BJ (cell line): ENCODE results near the gene OR13G1. TPM values are rescaled to one million over a fixed set of nuclear protein-coding genes. Genes with fewer than 3 reads are reported as not detected.
A peak's percentile ranks its signal among the peaks of the same experiment; 100 is the strongest.

ENCODE experiments used
- CTCF ChIA-PET: fragments of 350-600 bp; formaldehyde crosslinking; extraction: SDS; loops from one replicate; lab custom pipeline; 2021; ENCODE audit warnings: antibody characterized with exemption, inconsistent platforms; lab: Yijun Ruan, JAX
- POLR2A ChIA-PET: fragments of 300-600 bp; sonication (Branson Sonifier 250); formaldehyde crosslinking; extraction: SDS; loops from one replicate; lab custom pipeline; 2021; ENCODE audit warnings: antibody characterized with exemption; lab: Charles Lee
- DNase-seq: peaks from one replicate; pipeline ENCODE4 v3.0.0-alpha.2; 2011; ENCODE audit warnings: low read depth
- H3K27me3 ChIP-seq: 2 replicates; pipeline ENCODE4 v1.6.0; 2011; ENCODE audit warnings: low read length; ENCODE audit not compliant: control insufficient read depth, insufficient read depth
- H3K36me3 ChIP-seq: 2 replicates; pipeline ENCODE4 v1.5.1; 2011; ENCODE audit warnings: low read length; ENCODE audit not compliant: control insufficient read depth, insufficient read depth
- H3K4me3 ChIP-seq: 2 replicates; pipeline ENCODE4 v1.5.1; 2011; ENCODE audit warnings: low read depth, mild to moderate bottlenecking, control low read depth, low read length
- polyA plus RNA-seq: library from polyadenylated mRNA; depleted of rRNA; stranded (reverse); fragments of >200 nt; gene quantifications from 2 replicates; pipeline ENCODE4 v1.2.3, GENCODE V29; 2011
- TF ChIP-seq, protein P1 (sequence below): IDR thresholded peaks from 2 replicates; pipeline ENCODE4 v1.5.1; 2011; ENCODE audit warnings: low read depth, mild to moderate bottlenecking, control low read depth, inconsistent platforms, low read length, moderate library complexity; ENCODE audit not compliant: insufficient read depth

OR13G1 gene
- polyA plus RNA-seq, 1 experiment, result not detected

- no peak for DNase-seq
- TF ChIP-seq, protein P1, sequence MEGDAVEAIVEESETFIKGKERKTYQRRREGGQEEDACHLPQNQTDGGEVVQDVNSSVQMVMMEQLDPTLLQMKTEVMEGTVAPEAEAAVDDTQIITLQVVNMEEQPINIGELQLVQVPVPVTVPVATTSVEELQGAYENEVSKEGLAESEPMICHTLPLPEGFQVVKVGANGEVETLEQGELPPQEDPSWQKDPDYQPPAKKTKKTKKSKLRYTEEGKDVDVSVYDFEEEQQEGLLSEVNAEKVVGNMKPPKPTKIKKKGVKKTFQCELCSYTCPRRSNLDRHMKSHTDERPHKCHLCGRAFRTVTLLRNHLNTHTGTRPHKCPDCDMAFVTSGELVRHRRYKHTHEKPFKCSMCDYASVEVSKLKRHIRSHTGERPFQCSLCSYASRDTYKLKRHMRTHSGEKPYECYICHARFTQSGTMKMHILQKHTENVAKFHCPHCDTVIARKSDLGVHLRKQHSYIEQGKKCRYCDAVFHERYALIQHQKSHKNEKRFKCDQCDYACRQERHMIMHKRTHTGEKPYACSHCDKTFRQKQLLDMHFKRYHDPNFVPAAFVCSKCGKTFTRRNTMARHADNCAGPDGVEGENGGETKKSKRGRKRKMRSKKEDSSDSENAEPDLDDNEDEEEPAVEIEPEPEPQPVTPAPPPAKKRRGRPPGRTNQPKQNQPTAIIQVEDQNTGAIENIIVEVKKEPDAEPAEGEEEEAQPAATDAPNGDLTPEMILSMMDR, result peak; percentile 35
- ChIA-PET CTCF (interaction anchor here (1.2 kb wide), 1 partner anchor 22 kb away, joined by 3 read pairs; no protein-coding TSS in a partner anchor), POLR2A (no interaction called here)
- H3K27me3 ChIP-seq, result no peaks in the 10 kb centered on the region
- no peaks in the 10 kb centered on the region for H3K36me3 ChIP-seq
- H3K4me3 ChIP-seq, result no peak overlapping the region
These were observed 1.9 kb upstream of the OR13G1 start for GRCh38 chr1:247681288-247681897.

GRCh38 chr1:247680171-247680570 lies 632 bp upstream of the OR13G1 start:
- H3K27me3 ChIP-seq, result no peaks in the 10 kb centered on the region
- CTCF ChIA-PET, result interaction anchor here (0.8 to 1.2 kb wide), 2 partner anchors 23 to 670 kb away, joined by 3 read pairs; no protein-coding TSS in a partner anchor
- POLR2A ChIA-PET, result no interaction called here
- no peak overlapping the region for H3K4me3 ChIP-seq
- TF ChIP-seq, protein P1, result no peak
- H3K36me3 ChIP-seq, result no peaks in the 10 kb centered on the region
- no peak for DNase-seq

GRCh38 chr1:247669225-247669624 lies 10.3 kb downstream of the OR13G1 start:
- POLR2A ChIA-PET, result no interaction called here
- CTCF ChIA-PET, result no interaction called here
- TF ChIP-seq, protein P1, result no peak
- Histone ChIP-seq H3K27me3 (no peaks in the 10 kb centered on the region), H3K4me3 (no peak overlapping the region), H3K36me3 (no peaks in the 10 kb centered on the region)
- no peak for DNase-seq

GRCh38 chr1:247656221-247656875 lies 23.2 kb downstream of the OR13G1 start:
- ChIA-PET POLR2A (no interaction called here), CTCF (no interaction called here)

GRCh38 chr1:247653040-247653439 lies 26.5 kb downstream of the OR13G1 start:
- H3K27me3 ChIP-seq, result no peaks in the 10 kb centered on the region
- DNase-seq, result no peak
- H3K4me3 ChIP-seq, result no peak overlapping the region
- ChIA-PET CTCF (no interaction called here), POLR2A (no interaction called here)
- H3K36me3 ChIP-seq, result no peaks in the 10 kb centered on the region
- TF ChIP-seq, protein P1, result no peak

More at GRCh38 chr1:247656221-247656875, 23.2 kb downstream of the OR13G1 start:
- H3K4me3 ChIP-seq, result no peak overlapping the region
- no peak for DNase-seq
- no peaks in the 10 kb centered on the region for H3K36me3 ChIP-seq
- H3K27me3 ChIP-seq, result no peaks in the 10 kb centered on the region
- TF ChIP-seq, protein P1, result no peak
